Thyroid gland (tissue), 4 donors: ENCODE data around the gene CLCN5.

ENCODE experiments used
- POLR2A ChIP-seq, 2 donors: fragments of 450-650 bp; IDR thresholded peaks; one replicate each; pipeline ENCODE4 v1.6.1; 2017; ENCODE audit warnings: antibody characterized with exemption in 2 of 2, mild to moderate bottlenecking in 2 of 2, moderate library complexity in 1 of 2
- TF ChIP-seq, protein P1 (sequence below), 6 experiments: fragments of 200-600 bp in 3 of 6; fragments of 450-650 bp in 3 of 6; sonication (generic) in 3 of 6; IDR thresholded peaks; one replicate each; pipeline ENCODE4 v1.5.1; 2016 to 2019; ENCODE audit warnings: antibody characterized with exemption in 6 of 6, mild to moderate bottlenecking in 2 of 6, inconsistent platforms in 1 of 6, moderate library complexity in 1 of 6

- TF ChIP-seq, protein P1, sequence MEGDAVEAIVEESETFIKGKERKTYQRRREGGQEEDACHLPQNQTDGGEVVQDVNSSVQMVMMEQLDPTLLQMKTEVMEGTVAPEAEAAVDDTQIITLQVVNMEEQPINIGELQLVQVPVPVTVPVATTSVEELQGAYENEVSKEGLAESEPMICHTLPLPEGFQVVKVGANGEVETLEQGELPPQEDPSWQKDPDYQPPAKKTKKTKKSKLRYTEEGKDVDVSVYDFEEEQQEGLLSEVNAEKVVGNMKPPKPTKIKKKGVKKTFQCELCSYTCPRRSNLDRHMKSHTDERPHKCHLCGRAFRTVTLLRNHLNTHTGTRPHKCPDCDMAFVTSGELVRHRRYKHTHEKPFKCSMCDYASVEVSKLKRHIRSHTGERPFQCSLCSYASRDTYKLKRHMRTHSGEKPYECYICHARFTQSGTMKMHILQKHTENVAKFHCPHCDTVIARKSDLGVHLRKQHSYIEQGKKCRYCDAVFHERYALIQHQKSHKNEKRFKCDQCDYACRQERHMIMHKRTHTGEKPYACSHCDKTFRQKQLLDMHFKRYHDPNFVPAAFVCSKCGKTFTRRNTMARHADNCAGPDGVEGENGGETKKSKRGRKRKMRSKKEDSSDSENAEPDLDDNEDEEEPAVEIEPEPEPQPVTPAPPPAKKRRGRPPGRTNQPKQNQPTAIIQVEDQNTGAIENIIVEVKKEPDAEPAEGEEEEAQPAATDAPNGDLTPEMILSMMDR (IDR thresholded peaks at IDR 0.05), result no peak
- TF ChIP-seq POLR2A (IDR thresholded peaks at IDR 0.05), result no peak
Measured at GRCh38 chrX:50071494-50071893, 149.1 kb downstream of the CLCN5 start.
